A549 (cell line): ENCODE data around the gene COQ5.

Source experiments
- EP300 ChIP-seq, 2 experiments: fragments of >200 bp; sonication (Bioruptor Twin); formaldehyde crosslinking; IDR thresholded peaks; 2 replicates in 1 of 2; 3 replicates in 1 of 2; pipeline ENCODE4 v1.6.1; 2016 to 2017
- JUNB ChIP-seq: fragments of >200 bp; sonication (Bioruptor Twin); formaldehyde crosslinking; IDR thresholded peaks from 2 replicates; pipeline ENCODE4 v1.6.1; 2016
- NR3C1 ChIP-seq: fragments of >200 bp; sonication (Bioruptor Twin); formaldehyde crosslinking; IDR thresholded peaks from 3 replicates; pipeline ENCODE4 v1.6.1; 2017
- POLR2A ChIP-seq: IDR thresholded peaks from 2 replicates; pipeline ENCODE4 v1.6.1; 2012; ENCODE audit warnings: mild to moderate bottlenecking, low read length
- RNF2 ChIP-seq: fragments of 200-600 bp; sonication (generic); IDR thresholded peaks from 2 replicates; pipeline ENCODE4 v1.6.1; 2016; ENCODE audit warnings: low read depth, mild to moderate bottlenecking, antibody characterized with exemption, moderate library complexity, borderline replicate concordance
- ZFP36 ChIP-seq: fragments of 450-650 bp; IDR thresholded peaks from 2 replicates; pipeline ENCODE4 v1.6.1; 2014; ENCODE audit warnings: borderline replicate concordance; ENCODE audit not compliant: partially characterized antibody
- TF ChIP-seq, protein P1 (sequence below): fragments of >200 bp; sonication (Bioruptor Twin); formaldehyde crosslinking; IDR thresholded peaks from 3 replicates; pipeline ENCODE4 v1.5.1; 2016

DNA sequence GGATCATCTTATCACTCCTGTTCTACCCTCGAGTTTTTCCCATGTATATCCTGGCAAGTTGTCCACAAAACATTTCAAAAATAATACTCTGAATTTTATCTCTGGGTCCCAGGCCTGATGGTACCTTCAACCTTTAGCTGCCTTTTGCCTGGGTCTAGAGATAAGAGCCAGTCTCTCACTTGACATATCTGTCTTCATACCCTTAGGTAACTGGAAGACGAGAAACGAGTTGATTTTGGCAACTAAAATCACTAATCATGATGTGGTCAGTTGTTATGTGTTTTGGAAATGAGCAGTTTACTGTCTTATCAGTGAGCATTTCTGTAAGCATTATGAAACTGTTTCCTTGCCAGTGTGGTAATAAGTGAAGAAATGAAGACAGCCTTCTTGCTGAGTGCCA is 11.5 kb upstream of the COQ5 start:
- TF ChIP-seq, protein P1, sequence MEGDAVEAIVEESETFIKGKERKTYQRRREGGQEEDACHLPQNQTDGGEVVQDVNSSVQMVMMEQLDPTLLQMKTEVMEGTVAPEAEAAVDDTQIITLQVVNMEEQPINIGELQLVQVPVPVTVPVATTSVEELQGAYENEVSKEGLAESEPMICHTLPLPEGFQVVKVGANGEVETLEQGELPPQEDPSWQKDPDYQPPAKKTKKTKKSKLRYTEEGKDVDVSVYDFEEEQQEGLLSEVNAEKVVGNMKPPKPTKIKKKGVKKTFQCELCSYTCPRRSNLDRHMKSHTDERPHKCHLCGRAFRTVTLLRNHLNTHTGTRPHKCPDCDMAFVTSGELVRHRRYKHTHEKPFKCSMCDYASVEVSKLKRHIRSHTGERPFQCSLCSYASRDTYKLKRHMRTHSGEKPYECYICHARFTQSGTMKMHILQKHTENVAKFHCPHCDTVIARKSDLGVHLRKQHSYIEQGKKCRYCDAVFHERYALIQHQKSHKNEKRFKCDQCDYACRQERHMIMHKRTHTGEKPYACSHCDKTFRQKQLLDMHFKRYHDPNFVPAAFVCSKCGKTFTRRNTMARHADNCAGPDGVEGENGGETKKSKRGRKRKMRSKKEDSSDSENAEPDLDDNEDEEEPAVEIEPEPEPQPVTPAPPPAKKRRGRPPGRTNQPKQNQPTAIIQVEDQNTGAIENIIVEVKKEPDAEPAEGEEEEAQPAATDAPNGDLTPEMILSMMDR: no peak
- TF ChIP-seq RNF2: no peak
- no peak for TF ChIP-seq NR3C1
- TF ChIP-seq POLR2A: no peak
- TF ChIP-seq ZFP36: no peak
- TF ChIP-seq EP300 (IDR thresholded peaks at IDR 0.05): no peak
- TF ChIP-seq JUNB: no peak
